Fibroblast of lung (primary cell): Measurements from ENCODE around the gene SLC16A4.

Experiments
- EZH2 ChIP-seq: IDR thresholded peaks from 2 replicates; pipeline ENCODE4 v1.5.1; 2012; ENCODE audit warnings: low read length, control low read depth, mild to moderate bottlenecking; ENCODE audit errors: missing control alignments
- TF ChIP-seq, protein P1 (sequence below), 2 donors: IDR thresholded peaks in 1 of 2; conservative IDR thresholded peaks in 1 of 2; 1 replicate in 1 of 2; 2 replicates in 1 of 2; pipeline ENCODE4 v1.5.1; 2011 to 2012; ENCODE audit warnings: low read length in 2 of 2, control low read depth in 1 of 2, inconsistent platforms in 1 of 2, low read depth in 1 of 2, mild to moderate bottlenecking in 1 of 2

- no peak for TF ChIP-seq EZH2
- TF ChIP-seq, protein P1, sequence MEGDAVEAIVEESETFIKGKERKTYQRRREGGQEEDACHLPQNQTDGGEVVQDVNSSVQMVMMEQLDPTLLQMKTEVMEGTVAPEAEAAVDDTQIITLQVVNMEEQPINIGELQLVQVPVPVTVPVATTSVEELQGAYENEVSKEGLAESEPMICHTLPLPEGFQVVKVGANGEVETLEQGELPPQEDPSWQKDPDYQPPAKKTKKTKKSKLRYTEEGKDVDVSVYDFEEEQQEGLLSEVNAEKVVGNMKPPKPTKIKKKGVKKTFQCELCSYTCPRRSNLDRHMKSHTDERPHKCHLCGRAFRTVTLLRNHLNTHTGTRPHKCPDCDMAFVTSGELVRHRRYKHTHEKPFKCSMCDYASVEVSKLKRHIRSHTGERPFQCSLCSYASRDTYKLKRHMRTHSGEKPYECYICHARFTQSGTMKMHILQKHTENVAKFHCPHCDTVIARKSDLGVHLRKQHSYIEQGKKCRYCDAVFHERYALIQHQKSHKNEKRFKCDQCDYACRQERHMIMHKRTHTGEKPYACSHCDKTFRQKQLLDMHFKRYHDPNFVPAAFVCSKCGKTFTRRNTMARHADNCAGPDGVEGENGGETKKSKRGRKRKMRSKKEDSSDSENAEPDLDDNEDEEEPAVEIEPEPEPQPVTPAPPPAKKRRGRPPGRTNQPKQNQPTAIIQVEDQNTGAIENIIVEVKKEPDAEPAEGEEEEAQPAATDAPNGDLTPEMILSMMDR (conservative IDR thresholded peaks at IDR 0.05 in 1 of 2, IDR thresholded peaks at IDR 0.05 in 1 of 2; ENCODE audit: low read depth in 1 of 2, low read length in 2 of 2) = no peak
Observed at GRCh38 chr1:110393691-110394492, 3.1 kb upstream of the SLC16A4 start.
